ENCODE results near the gene S100A16.
A peak's percentile ranks its signal among the peaks of the same experiment; 100 is the strongest.

The S100A16 gene

DNA sequence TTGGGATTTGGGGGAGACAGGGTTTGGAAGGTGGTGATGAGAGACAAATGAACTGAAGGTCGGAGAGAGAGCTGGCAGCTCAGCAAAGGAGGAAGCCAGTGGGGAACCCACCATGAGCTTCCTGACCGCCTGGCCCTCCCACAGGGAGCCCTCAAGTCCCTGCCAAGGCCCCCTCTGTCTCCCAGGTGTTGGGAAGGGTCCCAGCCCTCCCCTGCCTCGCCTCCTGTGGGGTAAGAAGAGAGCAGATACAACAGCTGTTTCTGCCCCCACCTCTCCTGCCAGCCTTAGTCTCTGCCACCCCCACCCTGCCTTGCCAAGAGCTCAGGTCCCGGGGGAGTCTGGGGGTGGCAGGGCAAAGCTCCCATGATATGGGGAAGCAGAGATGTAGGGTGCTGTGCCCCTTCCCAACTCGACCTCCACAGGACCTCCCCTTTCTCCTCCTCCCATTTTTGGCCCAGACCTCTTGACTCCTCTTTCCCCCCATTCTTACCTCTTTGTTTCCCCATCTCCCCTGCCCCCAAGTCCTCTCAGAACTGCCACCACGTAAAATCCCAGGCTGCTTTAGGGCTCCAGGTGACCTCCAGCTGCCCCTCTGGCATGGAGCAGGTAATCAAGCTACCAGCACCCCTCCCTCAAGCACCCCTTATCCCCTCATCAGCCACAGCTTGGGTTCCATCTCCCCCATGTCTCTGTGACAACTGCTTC is 15.9 kb upstream of the S100A16 start:
- Mint-ChIP-seq H3K27me3 (peaks cover 4% of the 10 kb centered on the region), H3K9me3 (no peaks in the 10 kb centered on the region), H3K4me3 (no peak overlapping the region), H3K4me1 (peaks cover 21% of the 10 kb centered on the region), H3K36me3 (peaks cover under 1% of the 10 kb centered on the region), H3K27ac (no peak overlapping the region)

GRCh38 chr1:153627715-153628626 is 15.0 kb upstream of the S100A16 start, which contains the start of gene S100A1:
S100A1 (plus strand) TSS chr1:153628434; CDS start chr1:153630522, 2,088 bp downstream.
- no peak within 1 kb of the TSS for H3K27ac Mint-ChIP-seq
- H3K36me3 Mint-ChIP-seq: no peaks in the 10 kb centered on the region
- H3K4me3 Mint-ChIP-seq: no peak within 1 kb of the TSS
- peaks cover 13% of the 10 kb centered on the region for H3K4me1 Mint-ChIP-seq
- peaks cover 4% of the 10 kb centered on the region for H3K27me3 Mint-ChIP-seq
- H3K9me3 Mint-ChIP-seq: no peaks in the 10 kb centered on the region

GRCh38 chr1:153626904-153627714 is 14.2 kb upstream of the S100A16 start, which contains the start of gene S100A13:
S100A13 (minus strand) TSS chr1:153627505; CDS start chr1:153626472, 1,033 bp downstream.
- H3K36me3 Mint-ChIP-seq: no peaks in the 10 kb centered on the region
- H3K4me1 Mint-ChIP-seq: peaks cover 7% of the 10 kb centered on the region
- no peak within 1 kb of the TSS for H3K4me3 Mint-ChIP-seq
- H3K27me3 Mint-ChIP-seq: peaks cover 4% of the 10 kb centered on the region
- no peak within 1 kb of the TSS for H3K27ac Mint-ChIP-seq
- no peaks in the 10 kb centered on the region for H3K9me3 Mint-ChIP-seq

DNA sequence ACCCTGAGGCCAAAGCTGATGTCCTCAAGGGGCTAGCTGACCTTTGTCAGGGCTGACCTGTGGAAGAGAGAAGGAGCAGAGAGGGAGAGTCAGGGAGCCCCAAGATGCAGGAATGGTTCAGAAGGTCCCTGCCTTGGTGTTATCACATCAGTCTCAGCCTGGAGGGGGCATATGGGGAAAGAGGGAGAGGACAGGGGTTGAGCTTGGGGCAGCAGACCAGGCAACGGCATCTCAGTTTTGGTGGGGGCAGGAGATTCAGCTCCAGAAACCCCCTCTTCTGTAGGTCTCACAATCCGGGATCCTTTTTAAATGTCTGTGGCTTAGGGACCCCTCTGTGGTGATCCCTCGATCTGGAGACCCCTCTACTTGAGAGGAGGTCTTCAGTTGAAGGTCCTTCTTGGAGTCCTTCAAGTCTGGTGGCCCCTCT is 13.6 kb upstream of the S100A16 start:
- Mint-ChIP-seq H3K27ac (no peak overlapping the region), H3K27me3 (peaks cover 4% of the 10 kb centered on the region), H3K4me3 (no peak overlapping the region), H3K9me3 (no peaks in the 10 kb centered on the region), H3K36me3 (no peaks in the 10 kb centered on the region), H3K4me1 (peaks cover 5% of the 10 kb centered on the region)

DNA sequence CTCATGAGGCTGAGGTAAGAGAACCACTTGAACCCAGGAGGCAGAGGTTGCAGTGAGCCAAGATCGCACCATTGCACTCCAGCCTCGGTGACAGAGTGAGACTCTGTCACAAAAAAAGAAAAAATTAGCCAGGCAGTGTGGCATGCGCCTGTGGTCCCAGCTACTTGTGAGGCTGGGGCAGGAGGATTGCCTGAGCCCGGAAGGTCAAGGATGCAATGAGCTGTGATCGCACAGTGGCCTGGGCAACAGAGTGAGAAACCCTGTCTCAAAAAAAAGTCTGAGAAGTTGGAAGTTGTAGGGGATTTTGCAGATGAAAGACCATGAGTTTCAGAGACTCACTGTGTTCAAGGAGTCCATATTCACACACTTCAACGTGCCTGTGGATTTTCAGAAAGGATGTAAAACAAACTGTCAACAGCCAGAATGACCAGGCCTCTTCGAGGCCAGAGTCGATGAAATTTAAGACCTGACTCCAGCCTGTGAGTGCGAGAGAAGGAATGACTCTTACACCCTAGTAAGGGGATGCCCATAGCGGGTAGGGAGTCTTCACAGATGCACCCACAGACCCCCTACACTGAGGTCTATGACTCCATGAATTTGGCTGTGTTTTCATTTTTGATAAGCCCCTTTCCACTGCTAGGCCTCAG is 12.2 kb upstream of the S100A16 start:
- no peak overlapping the region for H3K4me3 Mint-ChIP-seq
- no peaks in the 10 kb centered on the region for H3K36me3 Mint-ChIP-seq
- H3K9me3 Mint-ChIP-seq: no peaks in the 10 kb centered on the region
- peaks cover 4% of the 10 kb centered on the region for H3K27me3 Mint-ChIP-seq
- H3K4me1 Mint-ChIP-seq: no peaks in the 10 kb centered on the region
- H3K27ac Mint-ChIP-seq: no peak overlapping the region

DNA sequence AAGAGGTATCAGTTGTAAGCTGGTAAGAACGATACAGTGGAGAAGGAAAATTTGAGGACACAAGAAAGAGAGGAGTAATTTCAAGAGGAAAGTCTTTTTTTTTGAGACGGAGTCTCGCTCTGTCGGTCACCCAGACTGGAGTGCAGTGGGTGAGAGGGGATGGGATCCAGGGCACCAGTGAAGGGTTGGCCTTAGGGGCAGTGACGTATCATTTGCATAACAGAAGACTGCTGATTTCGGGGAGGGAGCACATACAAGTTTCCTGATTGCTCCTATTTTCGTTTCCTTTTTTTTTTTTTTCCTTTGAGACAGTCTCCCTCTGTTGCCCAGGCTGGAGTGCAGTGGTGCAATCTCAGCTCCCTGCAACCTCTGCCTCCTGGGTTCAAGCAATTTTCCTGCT is 10.2 kb upstream of the S100A16 start:
- Mint-ChIP-seq H3K4me3 (no peak overlapping the region), H3K9me3 (no peaks in the 10 kb centered on the region), H3K4me1 (no peaks in the 10 kb centered on the region), H3K27ac (no peak overlapping the region), H3K36me3 (no peaks in the 10 kb centered on the region), H3K27me3 (peaks cover 4% of the 10 kb centered on the region)

DNA sequence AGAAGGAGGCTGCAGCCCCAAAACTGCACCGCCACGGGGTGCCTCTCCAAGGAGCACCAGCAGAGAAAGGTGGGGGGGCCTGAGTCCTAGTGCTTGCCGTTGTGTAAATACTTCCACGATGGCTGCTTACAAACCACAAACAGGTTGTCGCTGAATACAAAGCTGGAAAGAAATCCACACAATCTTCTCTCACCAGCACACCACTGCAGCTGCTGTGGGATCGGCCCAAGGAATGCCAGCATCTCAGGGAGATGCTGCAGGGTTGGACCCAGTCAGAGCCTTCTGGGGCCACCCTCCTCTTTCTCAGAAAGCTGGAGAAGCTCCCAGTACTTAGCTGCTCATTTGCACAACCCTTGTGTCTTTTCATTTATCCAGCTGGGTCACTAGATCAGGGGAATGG is 6.2 kb upstream of the S100A16 start:
- no peaks in the 10 kb centered on the region for H3K36me3 Mint-ChIP-seq
- H3K9me3 Mint-ChIP-seq: no peaks in the 10 kb centered on the region
- no peaks in the 10 kb centered on the region for H3K27me3 Mint-ChIP-seq
- H3K27ac Mint-ChIP-seq: no peak overlapping the region
- peaks cover 3% of the 10 kb centered on the region for H3K4me1 Mint-ChIP-seq
- H3K4me3 Mint-ChIP-seq: no peak overlapping the region

DNA sequence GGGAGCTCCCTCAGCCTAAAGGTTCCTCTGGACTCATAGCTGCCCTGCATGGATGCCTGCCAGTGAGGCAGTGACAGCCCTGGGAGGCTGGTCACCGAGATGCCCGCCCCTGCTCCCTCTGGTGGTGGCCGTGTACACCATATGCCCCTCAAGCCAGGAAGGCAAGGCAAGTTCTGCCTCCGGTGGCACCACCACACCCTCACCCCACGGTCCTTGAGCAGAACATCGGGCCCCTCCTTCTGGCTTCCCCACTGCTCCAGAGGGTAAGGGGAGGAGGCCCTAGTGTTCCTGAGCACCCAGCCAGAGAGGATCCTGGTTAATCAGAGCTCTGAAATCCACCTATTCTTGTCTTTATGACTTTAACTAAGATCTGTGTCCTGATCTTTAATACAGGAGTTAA is 4.7 kb upstream of the S100A16 start:
- Mint-ChIP-seq H3K4me3 (no peak overlapping the region), H3K27me3 (no peaks in the 10 kb centered on the region), H3K27ac (no peak overlapping the region), H3K9me3 (no peaks in the 10 kb centered on the region), H3K4me1 (peaks cover 3% of the 10 kb centered on the region), H3K36me3 (no peaks in the 10 kb centered on the region)

DNA sequence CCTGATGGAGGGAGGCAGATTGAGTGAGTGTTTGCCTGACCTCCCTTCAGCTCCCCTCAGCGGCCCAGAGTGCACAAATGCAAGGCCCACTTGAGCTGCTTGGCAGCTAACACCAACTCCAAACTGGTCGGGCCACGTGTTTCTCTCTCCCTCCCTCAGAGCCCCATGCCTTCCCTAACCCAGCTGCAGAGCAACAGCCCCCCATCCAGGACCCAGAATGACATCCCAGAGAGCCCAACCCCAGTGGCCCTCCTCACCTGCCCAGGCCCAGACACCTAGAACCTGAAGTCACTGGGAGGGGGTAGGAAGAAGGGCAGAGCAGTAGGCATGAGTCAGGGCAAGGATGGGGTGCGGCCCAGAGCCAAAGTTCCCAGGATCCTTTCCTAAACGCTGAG is 4.0 kb upstream of the S100A16 start:
- no peak overlapping the region for H3K27ac Mint-ChIP-seq
- no peaks in the 10 kb centered on the region for H3K36me3 Mint-ChIP-seq
- H3K27me3 Mint-ChIP-seq: no peaks in the 10 kb centered on the region
- peaks cover 3% of the 10 kb centered on the region for H3K4me1 Mint-ChIP-seq
- no peaks in the 10 kb centered on the region for H3K9me3 Mint-ChIP-seq
- H3K4me3 Mint-ChIP-seq: no peak overlapping the region

DNA sequence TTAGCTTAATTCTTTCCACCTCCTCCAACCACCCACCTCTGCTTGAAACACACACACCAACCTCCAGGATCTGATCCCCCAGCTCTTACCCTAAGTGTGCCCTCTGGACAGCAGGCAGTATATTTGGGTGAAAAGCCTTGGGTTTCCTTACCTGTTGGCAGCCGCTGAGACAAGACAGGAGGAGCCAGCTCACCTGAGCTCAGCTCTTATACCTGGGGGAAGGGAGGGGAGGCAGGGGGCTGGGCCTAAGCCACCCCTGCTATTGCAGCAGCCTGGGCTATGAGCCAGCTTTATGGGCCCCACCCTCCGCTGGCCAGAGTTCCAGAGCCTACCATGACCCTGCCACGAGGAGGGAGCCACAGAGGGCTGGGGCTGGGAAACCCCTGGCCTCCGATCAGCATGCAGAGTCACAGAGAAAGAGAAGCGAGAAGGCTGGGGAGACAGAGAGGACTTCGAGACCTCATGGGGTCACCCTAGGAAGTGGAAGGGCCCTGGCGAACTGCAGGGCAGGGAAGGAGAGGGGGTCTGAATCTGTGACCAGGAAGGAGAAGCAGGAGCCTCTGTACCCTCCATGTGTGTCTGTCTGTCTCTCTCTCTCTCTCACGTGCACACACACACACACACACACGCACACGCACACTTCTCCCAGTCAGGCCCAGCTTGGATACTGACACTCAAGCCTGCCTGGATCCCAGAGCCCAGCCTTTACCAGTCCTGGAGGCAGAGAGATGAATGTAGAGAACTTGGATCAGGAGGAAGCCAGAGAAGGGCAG is 3.4 kb upstream of the S100A16 start, which contains the start of gene S100A14:
Gene S100A14 (minus strand): TSS at position 182 of the 773 bp plus-strand sequence. CDS start 467 bp downstream, outside the sequence.
- no peaks in the 10 kb centered on the region for H3K27me3 Mint-ChIP-seq
- peak within 1 kb of the TSS; percentile 15 for H3K27ac Mint-ChIP-seq
- no peaks in the 10 kb centered on the region for H3K36me3 Mint-ChIP-seq
- H3K9me3 Mint-ChIP-seq: no peaks in the 10 kb centered on the region
- H3K4me1 Mint-ChIP-seq: peaks cover 3% of the 10 kb centered on the region
- no peak within 1 kb of the TSS for H3K4me3 Mint-ChIP-seq

DNA sequence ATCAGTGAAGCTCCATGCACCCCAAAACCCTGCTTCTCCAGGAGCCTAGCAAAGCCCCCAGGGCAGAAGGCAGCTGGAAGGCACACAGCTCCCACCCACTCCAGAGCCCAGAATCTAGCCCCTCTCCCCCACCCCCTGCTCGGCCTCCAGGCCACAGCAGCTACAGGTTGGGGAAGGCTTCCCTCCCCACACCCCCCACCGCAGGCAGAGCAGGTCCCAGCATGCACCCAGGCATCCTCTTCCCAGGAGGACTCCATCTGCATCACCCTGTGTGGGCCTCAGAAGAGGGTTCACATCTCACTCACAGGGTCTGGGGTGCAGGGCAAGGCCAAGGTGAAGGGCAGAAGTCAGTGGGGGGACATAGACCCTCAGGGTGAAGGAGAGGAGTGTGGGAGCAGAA is 2.5 kb upstream of the S100A16 start:
- Mint-ChIP-seq H3K27me3 (no peaks in the 10 kb centered on the region), H3K27ac (peak overlapping the region; percentile 15), H3K4me1 (peaks cover 3% of the 10 kb centered on the region), H3K4me3 (no peak overlapping the region), H3K9me3 (no peaks in the 10 kb centered on the region), H3K36me3 (no peaks in the 10 kb centered on the region)

GRCh38 chr1:153614906-153615305 is 2.0 kb upstream of the S100A16 start:
- Mint-ChIP-seq H3K27ac (no peak overlapping the region), H3K27me3 (no peaks in the 10 kb centered on the region), H3K4me3 (no peak overlapping the region), H3K36me3 (no peaks in the 10 kb centered on the region), H3K4me1 (peaks cover 3% of the 10 kb centered on the region), H3K9me3 (no peaks in the 10 kb centered on the region)

- no peaks in the 10 kb centered on the region for H3K27me3 Mint-ChIP-seq
- H3K4me3 Mint-ChIP-seq: no peak overlapping the region
- H3K9me3 Mint-ChIP-seq: no peaks in the 10 kb centered on the region
- no peak overlapping the region for H3K27ac Mint-ChIP-seq
- no peaks in the 10 kb centered on the region for H3K36me3 Mint-ChIP-seq
- peaks cover 3% of the 10 kb centered on the region for H3K4me1 Mint-ChIP-seq
Measured at GRCh38 chr1:153614189-153614900, 1.4 kb upstream of the S100A16 start.

GRCh38 chr1:153613406-153613805 is 469 bp upstream of the S100A16 start:
- Mint-ChIP-seq H3K4me1 (peaks cover 3% of the 10 kb centered on the region), H3K9me3 (no peaks in the 10 kb centered on the region), H3K36me3 (no peaks in the 10 kb centered on the region), H3K4me3 (no peak overlapping the region), H3K27ac (no peak overlapping the region), H3K27me3 (no peaks in the 10 kb centered on the region)

Measured in activated naive CD4-positive, alpha-beta T cell treated with anti-CD3 and anti-CD28 coated beads, Interleukin-2, amount 50 U/mL, for 24 hours (primary cell).